Left renal pelvis (tissue), 4 donors: ENCODE results near the gene GMIP. TPM values are rescaled to one million over a fixed set of nuclear protein-coding genes. Genes with fewer than 3 reads are reported as not detected.

Experiments
- DNase-seq, 4 donors: peaks; one replicate each; pipeline ENCODE4 v3.0.0-alpha.2; 2013; ENCODE audit warnings: low read depth in 4 of 4, low spot score in 3 of 4
- polyA plus RNA-seq, 4 donors: library from polyadenylated mRNA; unstranded; fragments of 120-200 nt; gene quantifications; one replicate each; pipeline ENCODE4 v1.2.1, GENCODE V29; 2013; ENCODE audit not compliant: insufficient read length in 4 of 4

The GMIP gene
- polyA plus RNA-seq, 4 donors: 2.9 to 6.7 (median 5.1) TPM

- DNase-seq: no peak
These were observed 17.8 kb upstream of the GMIP start for GRCh38 chr19:19661141-19661674.

GRCh38 chr19:19659646-19660245, 16.3 kb upstream of the GMIP start:
- no peak for DNase-seq

DNA sequence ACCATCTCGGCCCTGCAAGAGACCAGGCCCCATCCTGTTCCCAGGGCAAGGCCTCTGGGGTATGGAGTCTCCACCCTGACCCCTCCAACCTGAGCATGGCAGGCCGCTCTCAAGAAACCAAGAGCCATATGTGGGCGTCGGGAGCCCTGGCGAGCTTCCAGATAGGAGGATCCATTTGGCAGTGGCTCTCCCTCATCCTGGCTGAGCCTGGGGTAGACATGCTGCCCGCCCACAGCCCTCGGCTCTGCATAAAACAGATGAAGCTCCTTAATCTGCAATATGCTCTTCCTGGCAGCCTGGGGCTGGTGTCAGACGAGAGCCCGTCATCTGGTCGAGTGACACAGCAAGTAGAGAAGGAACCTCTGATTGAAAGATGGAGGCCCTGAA, 13.9 kb upstream of the GMIP start:
- no peak for DNase-seq

- no peak for DNase-seq
These were observed 13.3 kb upstream of the GMIP start for GRCh38 chr19:19656451-19657396.

GRCh38 chr19:19655641-19656343, 12.3 kb upstream of the GMIP start:
- DNase-seq: no peak

- DNase-seq: no peak
These were observed 11.7 kb upstream of the GMIP start for GRCh38 chr19:19655051-19655594.

DNA sequence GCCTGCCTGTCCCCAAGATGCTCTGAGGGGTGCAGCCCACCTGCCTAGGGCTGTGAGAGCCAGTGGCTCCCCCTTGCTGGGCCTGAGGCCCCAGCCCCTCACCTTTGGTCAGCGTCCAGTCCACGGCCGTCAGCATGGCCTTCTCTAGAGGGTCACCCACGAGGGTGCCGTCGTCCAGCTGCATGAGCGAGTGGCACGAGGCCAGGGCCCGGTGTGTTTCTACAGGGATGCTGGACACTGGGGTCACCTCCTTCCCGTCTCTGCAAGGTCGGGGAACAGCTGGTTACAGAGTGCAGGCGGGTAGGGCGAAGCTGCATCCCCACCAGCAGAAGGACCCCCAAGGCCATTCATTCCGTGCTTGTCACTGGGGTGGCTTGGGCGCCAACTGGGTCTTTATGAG, 11.0 kb upstream of the GMIP start:
- DNase-seq: no peak

DNA sequence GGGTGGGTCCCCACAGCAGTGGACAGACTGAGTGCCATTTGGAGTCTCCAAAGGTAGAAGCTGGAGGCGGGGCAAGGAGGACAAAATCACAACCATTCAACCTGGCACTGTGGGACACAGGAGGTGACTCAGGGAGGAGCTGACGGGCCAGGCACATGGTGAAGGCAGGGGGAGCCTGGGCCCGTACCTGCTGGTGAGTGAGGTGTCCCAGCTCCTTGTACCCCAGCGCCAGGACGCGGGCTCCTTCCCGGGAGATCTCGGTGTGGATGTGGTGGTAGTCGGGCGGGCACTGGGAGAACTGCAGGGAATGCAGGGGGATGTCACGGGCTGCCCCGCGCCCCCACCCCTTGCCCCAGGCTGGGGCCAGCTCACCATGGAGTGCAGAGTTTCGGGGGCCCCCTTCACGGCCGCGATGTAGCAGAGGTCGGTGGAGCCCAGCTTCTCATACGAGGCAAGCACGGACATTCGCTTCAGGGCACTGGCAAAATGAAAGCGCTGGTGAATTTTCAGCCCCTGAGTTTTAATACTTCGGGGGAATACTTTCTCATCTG, 10.2 kb upstream of the GMIP start:
- DNase-seq: no peak

DNA sequence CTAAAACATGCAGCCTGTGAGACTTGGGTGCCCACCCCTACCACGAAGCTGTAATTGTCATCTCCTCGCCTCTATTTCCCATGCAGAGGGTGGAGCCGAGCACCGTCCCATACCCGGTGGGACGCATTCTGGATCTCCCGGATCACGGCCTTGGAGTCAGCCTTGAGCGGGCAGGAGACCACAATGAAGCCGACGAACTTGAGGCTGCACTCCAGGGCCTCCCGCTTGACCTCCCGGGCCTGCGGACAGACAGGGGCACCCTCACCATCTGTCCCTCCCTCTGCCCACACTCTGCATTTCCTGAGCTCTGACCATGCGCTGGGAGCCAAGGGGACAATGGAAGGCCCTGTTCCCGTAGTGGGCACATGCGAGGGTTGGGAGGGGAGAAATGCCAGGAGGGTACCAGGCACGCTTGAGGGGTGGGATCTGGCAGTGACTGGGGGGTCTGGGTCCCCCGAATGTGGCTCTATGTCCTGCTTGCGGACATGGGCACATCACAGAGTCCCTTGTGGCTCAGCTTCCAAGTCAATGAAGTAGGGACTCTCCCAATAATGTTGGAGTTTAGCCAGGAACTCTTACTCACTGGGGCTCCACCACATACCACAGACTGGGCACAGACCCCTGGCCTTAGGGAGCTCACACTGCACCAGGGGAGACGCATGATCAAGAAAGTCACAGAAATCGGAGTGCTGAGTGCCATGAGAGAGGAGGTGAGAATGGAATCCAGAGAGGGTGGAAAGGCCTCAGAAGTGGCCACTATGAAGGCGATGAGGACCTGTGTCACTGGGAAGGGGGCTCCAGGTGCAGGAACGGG, 9.2 kb upstream of the GMIP start:
- DNase-seq: no peak

GRCh38 chr19:19651076-19651475, 7.6 kb upstream of the GMIP start:
- no peak for DNase-seq

DNA sequence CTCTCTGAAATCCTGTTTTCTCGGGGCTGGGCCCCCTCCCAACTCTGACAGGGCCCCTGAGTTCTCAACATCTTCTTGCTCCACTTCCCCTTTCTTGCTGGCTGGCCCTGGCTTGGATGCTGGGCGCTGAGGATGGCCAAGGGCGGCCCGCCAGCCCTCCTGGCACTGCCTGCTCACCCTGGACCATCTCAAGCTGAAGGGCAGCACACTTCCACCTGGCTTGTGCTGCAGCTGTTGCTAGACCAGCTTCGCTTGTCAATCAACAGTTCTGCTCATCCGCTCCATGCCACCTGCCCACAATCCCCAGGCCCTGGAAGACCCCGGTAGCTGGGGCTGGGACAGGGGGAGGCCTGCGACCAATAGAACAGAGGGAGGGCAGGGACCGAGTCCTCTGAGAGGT, 6.9 kb upstream of the GMIP start:
- no peak for DNase-seq

DNA sequence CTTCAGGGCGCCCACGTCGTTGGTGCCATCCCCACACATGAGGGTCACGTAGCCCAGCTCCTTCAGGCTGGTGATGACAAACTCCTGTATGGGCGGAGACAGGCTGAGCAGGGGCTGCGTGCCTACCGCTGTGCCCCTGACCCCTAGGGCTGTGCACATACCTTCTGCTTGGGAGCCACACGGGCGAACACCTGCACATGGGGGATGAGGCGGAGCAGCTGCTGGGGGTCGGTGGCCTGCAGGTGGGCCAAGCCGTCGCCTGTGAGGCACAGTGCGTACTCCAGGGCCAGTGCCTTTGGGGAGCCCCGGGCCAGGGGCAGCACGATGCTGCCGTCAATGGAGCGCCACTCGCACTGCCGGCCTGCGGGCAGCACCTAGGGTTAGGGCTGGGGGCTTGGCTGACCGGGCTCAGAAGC, 6.1 kb upstream of the GMIP start:
- no peak for DNase-seq

DNA sequence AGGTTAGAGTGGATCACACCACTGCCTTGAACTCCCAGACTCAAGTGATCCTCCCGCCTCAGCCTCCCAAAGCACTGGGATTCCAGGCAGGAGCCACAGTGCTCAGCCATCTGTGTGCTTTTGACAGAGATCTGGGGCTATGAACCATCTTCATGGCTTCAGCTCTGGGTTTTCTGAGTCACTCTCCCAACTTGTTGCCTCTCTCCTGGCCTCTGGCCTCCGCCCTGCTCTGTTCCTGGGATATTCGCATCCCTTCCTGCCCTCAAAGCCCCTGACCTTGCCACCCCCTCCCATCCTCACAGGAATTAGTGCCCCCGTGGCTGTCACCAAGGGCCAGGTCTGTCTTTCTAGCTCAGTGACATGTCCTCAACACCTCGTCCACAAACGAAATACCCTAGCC, 5.7 kb upstream of the GMIP start:
- no peak for DNase-seq

DNA sequence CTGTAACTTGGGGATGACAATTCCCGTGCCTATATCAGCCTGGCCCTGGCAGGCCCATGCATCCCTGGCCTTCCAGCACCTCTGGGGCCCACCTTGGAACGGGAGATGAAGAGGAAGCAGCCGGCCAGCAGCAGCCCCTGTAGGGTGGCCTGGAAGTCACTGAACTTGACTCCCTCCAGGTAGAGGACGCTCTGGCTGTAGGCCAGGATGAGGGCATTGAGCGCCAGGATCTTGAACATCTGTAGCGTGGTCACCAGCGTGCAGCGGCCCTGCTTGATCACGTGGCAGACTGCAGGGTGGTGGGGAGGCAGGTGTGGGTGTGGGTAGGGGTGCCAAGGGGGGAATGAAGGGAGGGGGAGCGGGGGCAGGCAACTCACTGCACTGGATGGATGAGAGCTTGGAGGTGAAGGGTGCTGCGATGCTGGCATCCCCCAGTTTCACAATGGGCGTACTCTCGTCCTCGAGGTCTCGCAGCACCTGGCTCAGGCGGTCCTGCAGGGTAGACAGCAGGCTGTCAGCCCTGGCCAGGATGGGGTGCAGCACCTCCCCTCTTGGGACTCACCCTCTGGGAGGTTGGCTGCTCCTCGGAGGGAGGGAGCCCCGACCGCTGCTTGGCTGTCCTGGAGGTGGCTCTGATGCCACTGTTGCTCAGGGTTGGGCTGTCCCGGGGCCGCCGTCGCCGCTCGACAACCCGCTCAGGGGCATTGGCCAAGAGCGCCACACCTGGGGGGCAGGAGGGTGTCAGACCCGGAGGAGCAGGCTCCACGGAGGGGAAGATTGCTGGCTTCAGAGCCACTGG, 3.8 kb upstream of the GMIP start:
- no peak for DNase-seq

DNA sequence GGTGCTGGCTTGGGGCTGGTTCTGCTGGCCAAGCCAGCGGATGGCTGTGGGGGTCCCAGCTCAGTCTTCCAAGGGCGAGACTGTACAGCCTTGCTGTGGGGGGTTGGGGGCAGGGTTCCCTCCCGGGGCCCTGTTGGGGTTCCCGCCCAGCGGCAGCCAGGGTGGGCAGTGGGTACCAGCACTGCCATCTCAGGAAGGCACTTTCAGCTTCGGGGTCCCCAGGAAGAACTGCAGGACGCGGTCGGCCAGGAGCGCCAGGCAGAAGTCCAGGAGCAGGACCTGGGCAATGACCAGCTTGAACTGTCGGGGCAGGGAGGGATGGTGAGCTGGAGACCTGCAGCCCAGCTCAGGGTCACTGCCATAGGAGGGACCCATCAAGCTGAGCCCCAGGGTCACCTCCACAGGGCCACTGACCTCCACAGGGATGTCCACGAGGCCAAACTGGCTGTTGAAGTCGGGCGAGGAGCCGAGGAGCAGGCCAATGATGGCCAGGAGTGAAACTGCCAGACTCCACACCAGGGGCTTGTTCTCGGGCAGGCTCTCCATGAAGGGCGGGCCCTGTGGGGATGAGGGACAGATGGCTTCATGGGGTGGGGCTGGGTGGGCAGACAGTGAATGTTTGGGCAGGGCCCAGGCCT, 1.9 kb upstream of the GMIP start:
- DNase-seq: no peak

DNA sequence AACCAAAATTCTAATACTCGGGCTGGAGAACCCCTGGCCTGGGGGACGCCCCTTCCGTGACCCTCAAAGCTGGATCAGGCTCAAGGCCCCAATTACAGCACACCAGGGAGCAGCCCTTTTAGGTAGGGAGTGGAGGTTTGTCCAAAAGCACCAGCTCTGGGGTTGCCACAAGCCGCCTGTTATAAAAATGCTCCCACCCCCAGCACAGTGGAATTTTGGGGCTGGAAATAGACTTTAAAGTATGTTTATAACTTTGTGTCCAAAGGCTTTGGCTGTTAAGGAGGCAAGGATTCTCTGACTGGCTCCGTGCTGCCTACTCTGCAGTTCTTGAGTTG, 564 bp upstream of the GMIP start:
- DNase-seq: no peak

DNA sequence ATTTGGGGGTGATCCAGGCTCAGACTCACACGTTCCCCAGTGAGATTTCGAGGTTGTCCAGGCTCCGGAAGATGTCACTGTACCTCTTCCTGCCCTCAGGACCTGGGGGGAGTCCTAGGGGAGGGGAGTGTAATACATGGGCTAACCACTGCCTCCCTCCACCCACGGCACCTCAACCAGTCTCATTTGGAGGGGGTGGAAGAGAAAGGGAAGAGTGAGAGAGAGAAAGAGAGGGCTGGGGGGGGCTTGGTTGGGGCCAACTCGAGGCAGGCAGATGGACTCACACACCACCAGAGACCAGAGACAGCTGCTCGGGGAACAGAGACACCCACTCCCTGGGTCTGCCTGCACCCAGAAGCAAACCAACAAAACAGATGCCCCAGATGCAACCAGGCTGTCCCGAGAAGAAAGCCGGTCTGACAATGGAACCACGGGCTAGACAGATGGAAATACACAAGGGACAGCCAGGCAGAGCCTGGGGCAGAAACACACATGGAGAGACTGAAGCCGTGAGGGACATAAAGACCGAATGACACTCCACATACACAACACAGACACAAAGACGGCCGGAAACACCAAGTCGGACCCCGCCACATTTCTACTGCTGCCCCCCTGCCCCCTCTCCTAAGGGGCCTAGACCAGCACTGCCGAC, 825 bp downstream of the GMIP start:
- no peak for DNase-seq

- no peak for DNase-seq
These were observed 5.8 kb downstream of the GMIP start for GRCh38 chr19:19637523-19638251.
